ENCODE data around the gene ADIG. TPM values are rescaled to one million over a fixed set of nuclear protein-coding genes. Genes with fewer than 3 reads are reported as not detected.

ADIG gene
- total and polyA plus RNA-seq, 8 donors = not detected

GRCh38 chr20:38551056-38551626, 29.9 kb upstream of the ADIG start:
- TF ChIP-seq, protein P1, sequence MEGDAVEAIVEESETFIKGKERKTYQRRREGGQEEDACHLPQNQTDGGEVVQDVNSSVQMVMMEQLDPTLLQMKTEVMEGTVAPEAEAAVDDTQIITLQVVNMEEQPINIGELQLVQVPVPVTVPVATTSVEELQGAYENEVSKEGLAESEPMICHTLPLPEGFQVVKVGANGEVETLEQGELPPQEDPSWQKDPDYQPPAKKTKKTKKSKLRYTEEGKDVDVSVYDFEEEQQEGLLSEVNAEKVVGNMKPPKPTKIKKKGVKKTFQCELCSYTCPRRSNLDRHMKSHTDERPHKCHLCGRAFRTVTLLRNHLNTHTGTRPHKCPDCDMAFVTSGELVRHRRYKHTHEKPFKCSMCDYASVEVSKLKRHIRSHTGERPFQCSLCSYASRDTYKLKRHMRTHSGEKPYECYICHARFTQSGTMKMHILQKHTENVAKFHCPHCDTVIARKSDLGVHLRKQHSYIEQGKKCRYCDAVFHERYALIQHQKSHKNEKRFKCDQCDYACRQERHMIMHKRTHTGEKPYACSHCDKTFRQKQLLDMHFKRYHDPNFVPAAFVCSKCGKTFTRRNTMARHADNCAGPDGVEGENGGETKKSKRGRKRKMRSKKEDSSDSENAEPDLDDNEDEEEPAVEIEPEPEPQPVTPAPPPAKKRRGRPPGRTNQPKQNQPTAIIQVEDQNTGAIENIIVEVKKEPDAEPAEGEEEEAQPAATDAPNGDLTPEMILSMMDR (IDR thresholded peaks at IDR 0.05) = no peak
- no peak for TF ChIP-seq POLR2AphosphoS5 (IDR thresholded peaks at IDR 0.05)
- no peaks in the 10 kb centered on the region for H3K27me3 ChIP-seq
- peaks cover 66 to 100% (median 99%) of the 10 kb centered on the region in 4 donors for H3K36me3 ChIP-seq
- H3K27ac ChIP-seq = no peak overlapping the region
- no peaks in the 10 kb centered on the region for H3K9me3 ChIP-seq
- intact Hi-C loops (cut with DNase I; ENCODE audit: low total_unique reads) = no loop called here
- no peaks in the 10 kb centered on the region for H3K4me1 ChIP-seq
- WGBS, 5 donors = 93% methylated on average over 7 of the region's 7 CpGs
- DNase-seq = no peak
- no peak overlapping the region for H3K4me3 ChIP-seq

- DNase-seq = no peak
- Histone ChIP-seq H3K36me3 (peaks cover 50 to 100% (median 98%) of the 10 kb centered on the region in 4 donors), H3K9me3 (no peaks in the 10 kb centered on the region), H3K27me3 (no peaks in the 10 kb centered on the region), H3K4me3 (no peak overlapping the region), H3K4me1 (no peaks in the 10 kb centered on the region), H3K27ac (no peak overlapping the region)
- TF ChIP-seq POLR2AphosphoS5 (IDR thresholded peaks at IDR 0.05) = no peak
- TF ChIP-seq POLR2A (IDR thresholded peaks at IDR 0.05) = no peak
- TF ChIP-seq, protein P1 (IDR thresholded peaks at IDR 0.05) = no peak
- TF ChIP-seq EP300 (IDR thresholded peaks at IDR 0.05) = no peak
- intact Hi-C loops (cut with DNase I; ENCODE audit: low total_unique reads) = no loop called here
- WGBS, 5 donors = 93 to 99% (median 97%) methylated on average over 2 of the region's 2 CpGs
These were observed 26.0 kb upstream of the ADIG start for GRCh38 chr20:38554986-38555385.

- Histone ChIP-seq H3K27ac (no peak overlapping the region), H3K27me3 (no peaks in the 10 kb centered on the region), H3K4me3 (no peak overlapping the region), H3K36me3 (peaks cover 53 to 100% (median 98%) of the 10 kb centered on the region in 4 donors), H3K4me1 (no peaks in the 10 kb centered on the region), H3K9me3 (no peaks in the 10 kb centered on the region)
- intact Hi-C loops (cut with DNase I; ENCODE audit: low total_unique reads) = no loop called here
- TF ChIP-seq POLR2AphosphoS5 (IDR thresholded peaks at IDR 0.05) (no peak), POLR2A (IDR thresholded peaks at IDR 0.05) (no peak), EP300 (IDR thresholded peaks at IDR 0.05) (no peak)
- TF ChIP-seq, protein P1 (IDR thresholded peaks at IDR 0.05) = no peak
- DNase-seq = no peak
These were observed 25.6 kb upstream of the ADIG start for GRCh38 chr20:38555395-38555794.

GRCh38 chr20:38557174-38557573, 23.8 kb upstream of the ADIG start:
- H3K36me3 ChIP-seq = peaks cover 39 to 99% (median 97%) of the 10 kb centered on the region in 4 donors
- no peaks in the 10 kb centered on the region for H3K27me3 ChIP-seq

More at GRCh38 chr20:38557174-38557573, 23.8 kb upstream of the ADIG start:
- no peak overlapping the region for H3K4me3 ChIP-seq
- 89 to 100% (median 96%) methylated on average over 2 of the region's 2 CpGs for WGBS, 5 donors
- TF ChIP-seq POLR2AphosphoS5 (IDR thresholded peaks at IDR 0.05) (no peak), EP300 (IDR thresholded peaks at IDR 0.05) (no peak), POLR2A (IDR thresholded peaks at IDR 0.05) (no peak)
- TF ChIP-seq, protein P1 (IDR thresholded peaks at IDR 0.05) = no peak
- no peaks in the 10 kb centered on the region for H3K4me1 ChIP-seq
- no peak overlapping the region for H3K27ac ChIP-seq
- no peak for DNase-seq
- intact Hi-C loops (cut with DNase I; ENCODE audit: low total_unique reads) = no loop called here
- no peaks in the 10 kb centered on the region for H3K9me3 ChIP-seq

Data from stomach (tissue), 9 donors.